ENCODE data around the gene C16orf78.

Gene C16orf78

DNA sequence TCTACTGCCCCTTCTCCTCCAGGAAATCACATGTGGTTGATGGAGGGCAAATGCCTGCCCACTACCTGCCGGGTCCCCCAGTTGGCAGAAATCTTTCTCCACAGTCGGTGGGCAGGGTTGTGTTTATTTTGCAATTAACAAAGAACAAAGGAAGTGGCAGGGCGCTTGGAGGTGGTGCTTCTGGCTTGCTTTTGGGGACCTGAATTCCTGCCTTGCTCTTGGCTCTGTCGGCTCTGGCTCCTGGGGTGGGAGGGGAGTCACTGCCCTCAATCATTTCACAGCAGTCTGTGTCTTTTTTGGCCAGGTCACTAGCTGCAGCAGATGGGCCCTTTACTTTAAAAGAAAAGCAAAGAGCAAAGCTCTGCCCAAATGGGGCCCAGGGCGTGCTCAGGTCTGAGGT lies 69.2 kb downstream of the C16orf78 start:
- H3K4me3 Mint-ChIP-seq: no peak overlapping the region

DNA sequence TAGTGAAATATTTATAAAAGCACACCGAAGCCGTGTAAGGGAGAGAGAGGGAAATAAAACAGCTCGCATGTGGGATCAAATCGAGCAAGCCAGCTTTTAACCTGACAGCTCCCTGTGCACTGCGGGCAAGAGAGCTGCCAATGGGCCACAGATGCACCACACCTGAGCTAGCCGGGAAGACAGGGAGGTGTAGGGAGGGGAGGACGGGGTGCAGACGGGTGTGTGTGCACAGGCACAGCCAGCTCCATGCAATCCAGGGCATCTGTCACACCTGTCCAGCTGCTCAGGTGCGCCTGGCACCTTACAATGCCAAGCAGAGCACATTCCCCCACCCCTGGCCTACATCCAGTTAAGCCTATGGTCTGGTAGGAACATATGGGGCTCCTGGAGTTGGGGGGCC lies 70.0 kb downstream of the C16orf78 start:
- Mint-ChIP-seq H3K36me3 (ENCODE audit: low read depth) (no peaks in the 10 kb centered on the region), H3K4me1 (peaks cover 21% of the 10 kb centered on the region), H3K9me3 (no peaks in the 10 kb centered on the region), H3K27me3 (ENCODE audit: low read depth) (peaks cover 24% of the 10 kb centered on the region), H3K27ac (no peak overlapping the region), H3K4me3 (no peak overlapping the region)
- TF ChIP-seq, protein P1, sequence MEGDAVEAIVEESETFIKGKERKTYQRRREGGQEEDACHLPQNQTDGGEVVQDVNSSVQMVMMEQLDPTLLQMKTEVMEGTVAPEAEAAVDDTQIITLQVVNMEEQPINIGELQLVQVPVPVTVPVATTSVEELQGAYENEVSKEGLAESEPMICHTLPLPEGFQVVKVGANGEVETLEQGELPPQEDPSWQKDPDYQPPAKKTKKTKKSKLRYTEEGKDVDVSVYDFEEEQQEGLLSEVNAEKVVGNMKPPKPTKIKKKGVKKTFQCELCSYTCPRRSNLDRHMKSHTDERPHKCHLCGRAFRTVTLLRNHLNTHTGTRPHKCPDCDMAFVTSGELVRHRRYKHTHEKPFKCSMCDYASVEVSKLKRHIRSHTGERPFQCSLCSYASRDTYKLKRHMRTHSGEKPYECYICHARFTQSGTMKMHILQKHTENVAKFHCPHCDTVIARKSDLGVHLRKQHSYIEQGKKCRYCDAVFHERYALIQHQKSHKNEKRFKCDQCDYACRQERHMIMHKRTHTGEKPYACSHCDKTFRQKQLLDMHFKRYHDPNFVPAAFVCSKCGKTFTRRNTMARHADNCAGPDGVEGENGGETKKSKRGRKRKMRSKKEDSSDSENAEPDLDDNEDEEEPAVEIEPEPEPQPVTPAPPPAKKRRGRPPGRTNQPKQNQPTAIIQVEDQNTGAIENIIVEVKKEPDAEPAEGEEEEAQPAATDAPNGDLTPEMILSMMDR (IDR thresholded peaks at IDR 0.05; ENCODE audit: unreplicated experiment in 3 of 3): no peak

More for the DNA sequence above, 69.2 kb downstream of the C16orf78 start:
- TF ChIP-seq, protein P1 (IDR thresholded peaks at IDR 0.05; ENCODE audit: unreplicated experiment in 3 of 3): no peak
- Mint-ChIP-seq H3K27ac (no peak overlapping the region), H3K36me3 (ENCODE audit: low read depth) (no peaks in the 10 kb centered on the region), H3K4me1 (peaks cover 21% of the 10 kb centered on the region), H3K27me3 (ENCODE audit: low read depth) (peaks cover 29% of the 10 kb centered on the region), H3K9me3 (no peaks in the 10 kb centered on the region)

GRCh38 chr16:49446805-49447204 lies 73.2 kb downstream of the C16orf78 start:
- H3K9me3 Mint-ChIP-seq: no peaks in the 10 kb centered on the region
- peaks cover 5% of the 10 kb centered on the region for H3K4me1 Mint-ChIP-seq
- H3K27me3 Mint-ChIP-seq (ENCODE audit: low read depth): peaks cover 18% of the 10 kb centered on the region
- no peak overlapping the region for H3K27ac Mint-ChIP-seq
- TF ChIP-seq, protein P1 (IDR thresholded peaks at IDR 0.05; ENCODE audit: unreplicated experiment in 3 of 3): no peak
- no peaks in the 10 kb centered on the region for H3K36me3 Mint-ChIP-seq (ENCODE audit: low read depth)
- no peak overlapping the region for H3K4me3 Mint-ChIP-seq
